Frontal cortex (tissue), 4 donors: ENCODE results near the gene LAMA5. TPM values are rescaled to one million over a fixed set of nuclear protein-coding genes. Genes with fewer than 3 reads are reported as not detected.

Experiments
- DNase-seq, 2 donors: peaks; one replicate each; pipeline ENCODE4 v3.0.0; 2012; ENCODE audit warnings: low spot score in 2 of 2
- FAIRE-seq: peaks from 2 replicates; lab custom pipeline; 2012; peaks lifted over from hg19 to GRCh38; lab: Jason Lieb, UNC
- total RNA-seq: library from RNA; depleted of rRNA; stranded (reverse); fragments of >200 nt; gene quantifications from one replicate; pipeline ENCODE4 v1.2.3, GENCODE V29; 2014
- donor health status: control.
- donor health status: control.
- donor health status: control.

LAMA5 gene
- total RNA-seq, 1 donor from 2014 or later: 11.4 TPM

DNA sequence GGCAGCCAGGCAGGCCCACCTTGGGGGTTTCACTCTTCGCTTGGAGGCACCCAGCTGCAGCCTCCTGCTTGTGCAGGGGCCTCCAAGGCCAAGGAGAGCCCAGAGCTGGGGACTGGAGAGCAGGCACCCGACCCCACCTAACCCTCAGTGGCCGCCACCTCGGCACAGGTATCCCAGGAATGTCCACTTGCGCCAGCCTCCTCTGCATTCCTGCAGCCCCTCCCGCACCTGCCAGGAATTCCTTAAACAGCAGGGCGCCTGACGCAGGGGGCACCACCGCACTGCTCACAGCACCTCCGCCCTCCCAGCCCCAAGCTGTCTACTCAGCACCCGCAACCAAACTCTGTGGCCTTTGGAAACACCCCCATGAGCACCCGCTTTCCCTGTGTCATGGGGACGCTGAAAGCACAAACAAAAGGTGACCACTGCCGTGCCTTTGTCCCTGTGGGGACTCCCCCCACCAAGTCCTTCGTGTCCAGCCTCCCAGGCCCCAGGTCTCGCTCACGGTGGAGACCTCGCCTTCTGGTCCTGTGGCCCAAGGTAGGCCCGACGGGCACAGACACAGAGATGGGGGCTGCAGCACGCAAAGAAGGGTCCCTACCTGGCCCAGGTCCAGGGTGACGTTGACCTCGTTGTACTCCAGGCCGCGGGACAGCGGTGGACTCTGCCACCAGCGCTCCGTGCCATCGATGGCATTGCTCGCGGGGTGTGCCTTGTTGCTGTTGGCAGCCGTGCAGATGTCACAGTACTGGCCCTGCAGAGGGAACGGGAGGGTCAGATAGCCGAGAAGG lies 5.1 kb downstream of the LAMA5 start:
- no peak for DNase-seq
- FAIRE-seq: no peak

DNA sequence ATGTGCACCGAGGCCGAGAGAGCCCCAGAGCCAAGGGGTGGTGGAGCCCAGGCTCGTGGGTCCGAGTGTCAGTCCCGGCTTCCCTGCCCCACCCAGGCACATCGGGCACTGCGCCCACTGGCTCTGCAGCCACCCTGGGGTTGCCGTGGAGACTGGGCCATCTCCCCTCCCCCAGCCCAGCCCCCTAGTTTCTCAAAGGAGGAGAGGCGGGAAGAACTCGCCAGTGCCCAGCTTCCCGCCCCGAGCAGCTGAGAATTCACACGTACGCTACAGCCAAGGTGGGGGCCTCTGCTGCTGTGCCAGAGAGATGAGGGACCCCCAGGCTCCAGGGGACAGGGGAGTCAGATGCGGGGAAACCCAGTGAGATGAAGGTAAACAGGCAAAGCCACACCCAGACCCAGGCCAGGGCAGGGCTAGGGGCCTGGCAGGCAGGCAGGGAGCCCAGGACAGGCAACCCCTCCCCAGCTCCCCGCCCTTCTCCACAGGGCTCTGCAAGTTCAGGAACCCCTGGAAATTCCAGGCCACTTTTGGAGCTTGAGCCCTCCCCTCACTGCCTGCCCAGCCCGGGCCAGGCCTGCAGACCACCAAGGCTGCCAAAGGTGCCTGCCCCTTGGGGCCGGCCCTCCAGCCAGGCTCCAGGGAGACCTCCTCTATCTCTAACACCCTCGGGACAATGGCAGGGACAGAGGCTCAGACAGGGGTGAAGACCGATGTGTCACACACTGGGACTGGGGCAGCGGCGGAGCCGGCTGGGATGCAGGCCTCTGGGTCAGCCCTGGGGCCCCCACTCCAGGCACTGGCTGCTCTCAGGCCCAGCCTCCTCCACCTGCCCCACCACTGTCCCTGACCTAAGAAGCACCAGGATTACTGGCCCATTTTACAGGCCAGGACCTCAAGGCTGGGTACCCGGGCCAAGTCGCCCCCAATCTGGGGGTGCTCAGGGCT lies 6.0 kb downstream of the LAMA5 start:
- DNase-seq: no peak

DNA sequence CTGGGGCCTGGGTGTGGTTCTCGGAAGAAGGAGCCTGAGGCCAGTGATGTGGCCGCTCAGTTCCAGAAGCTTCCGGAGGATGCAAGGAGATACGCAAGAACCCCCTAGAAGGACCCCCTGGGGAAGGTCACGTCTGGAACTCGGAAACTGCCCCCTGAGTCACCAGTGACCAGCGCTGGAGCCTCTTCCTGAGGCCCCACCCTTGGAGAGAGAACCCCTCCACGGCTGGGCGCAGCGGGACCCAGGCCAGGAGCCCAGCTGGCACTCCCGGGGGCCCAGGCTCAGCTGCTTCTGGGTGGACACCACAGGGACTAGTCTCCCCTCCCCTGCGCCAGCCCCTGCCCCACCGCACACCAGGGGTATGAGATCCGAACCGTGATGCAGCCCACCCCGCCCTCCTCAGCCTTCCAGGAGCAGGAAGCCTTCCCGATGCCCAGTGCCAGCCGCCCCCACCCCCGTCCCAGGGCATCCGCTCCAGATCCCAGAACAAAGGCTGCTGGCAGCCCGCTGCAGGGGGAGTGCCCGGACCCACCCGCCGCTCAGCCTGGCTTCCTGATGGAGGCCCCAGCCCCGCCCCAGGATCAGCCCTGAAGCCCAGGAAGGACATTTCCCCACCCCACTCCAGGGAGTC lies 7.5 kb downstream of the LAMA5 start:
- FAIRE-seq (no peak), DNase-seq (no peak)

More for the DNA sequence above, 6.0 kb downstream of the LAMA5 start:
- FAIRE-seq: no peak

DNA sequence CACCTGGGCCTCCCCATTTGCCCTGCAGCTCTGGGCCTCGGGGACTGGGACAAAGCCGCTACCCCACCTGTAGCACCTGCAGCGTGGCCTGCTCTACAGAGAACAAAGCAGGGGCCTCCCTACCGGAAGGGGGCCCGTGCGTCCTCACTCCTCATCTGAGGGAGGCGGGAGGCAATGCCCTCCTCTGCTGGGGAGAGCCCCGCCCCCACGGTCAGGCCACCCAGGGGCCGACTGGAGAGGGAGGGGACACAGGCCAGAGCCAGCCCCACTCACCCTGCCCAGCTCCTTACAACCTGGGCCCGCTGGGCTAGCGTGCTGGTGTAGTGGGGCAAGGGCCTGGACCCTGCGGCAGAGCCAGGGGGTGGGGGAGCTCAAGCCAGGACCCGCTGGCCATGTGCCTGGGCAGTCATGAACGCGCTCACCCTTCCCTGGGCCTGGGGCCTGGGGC lies 8.0 kb downstream of the LAMA5 start:
- FAIRE-seq: no peak

DNA sequence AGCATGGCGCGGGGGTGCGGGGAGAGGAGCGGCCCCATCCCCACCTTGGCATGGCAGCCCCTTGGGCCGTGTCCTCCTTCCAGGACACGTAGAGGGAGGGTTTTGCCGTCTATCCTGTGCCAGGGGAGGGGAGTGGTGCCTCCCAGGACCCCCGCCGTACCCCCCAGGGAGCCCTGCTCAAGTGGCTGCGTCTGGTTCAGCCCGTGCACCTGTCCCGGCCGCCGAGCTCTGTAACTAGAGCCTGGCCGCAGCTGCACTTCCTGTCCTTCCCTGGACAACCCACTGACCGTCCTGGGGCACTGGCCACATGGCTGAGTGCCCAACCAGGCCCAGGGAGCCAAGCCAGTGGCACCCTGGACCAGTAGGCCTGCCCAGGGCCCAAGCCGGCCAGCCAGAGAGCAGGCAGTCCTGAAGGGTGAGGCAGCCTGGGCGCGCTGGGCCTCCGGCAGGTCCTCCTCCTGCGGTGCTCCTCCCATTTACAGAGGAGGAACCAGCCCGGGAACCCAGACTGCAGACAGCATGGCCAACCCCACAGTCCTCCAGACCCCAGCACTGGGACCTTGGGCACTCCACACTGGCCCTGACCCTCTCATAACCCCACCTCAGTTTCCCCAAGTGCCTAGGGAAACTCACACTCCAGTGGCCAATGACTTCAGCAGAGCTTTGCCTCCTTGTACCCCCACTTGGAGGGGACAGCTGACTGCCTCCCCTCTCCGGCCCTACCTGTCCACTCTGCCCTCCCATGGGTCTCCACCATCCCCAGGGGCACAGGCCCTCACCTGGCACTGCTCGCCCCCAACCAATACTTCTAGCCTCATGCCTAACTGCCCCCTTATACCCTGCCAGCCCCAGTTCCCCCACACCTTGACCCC lies 8.7 kb downstream of the LAMA5 start:
- DNase-seq (no peak), FAIRE-seq (no peak)

More for the DNA sequence above, 8.0 kb downstream of the LAMA5 start:
- no peak for DNase-seq

DNA sequence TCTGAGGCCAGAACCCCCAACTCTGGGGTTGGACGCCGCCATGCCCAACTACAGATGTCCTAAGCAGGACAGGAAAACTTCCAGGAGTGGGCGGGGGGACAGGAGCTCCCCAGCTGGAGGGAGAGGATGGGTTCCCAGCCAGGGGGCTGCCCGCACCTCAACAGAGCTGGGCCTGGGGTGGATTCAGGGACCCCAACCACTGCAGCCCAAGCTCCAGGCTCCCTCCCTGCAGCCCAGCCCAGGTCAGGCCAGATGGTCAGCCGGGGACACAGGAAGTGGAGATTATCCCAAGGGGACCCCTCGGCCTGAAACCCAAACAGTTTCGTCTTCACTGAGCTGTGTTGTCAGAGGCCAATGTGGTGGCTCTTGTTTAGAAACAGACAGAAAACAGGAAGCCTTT lies 9.4 kb downstream of the LAMA5 start:
- no peak for DNase-seq
- FAIRE-seq: no peak

DNA sequence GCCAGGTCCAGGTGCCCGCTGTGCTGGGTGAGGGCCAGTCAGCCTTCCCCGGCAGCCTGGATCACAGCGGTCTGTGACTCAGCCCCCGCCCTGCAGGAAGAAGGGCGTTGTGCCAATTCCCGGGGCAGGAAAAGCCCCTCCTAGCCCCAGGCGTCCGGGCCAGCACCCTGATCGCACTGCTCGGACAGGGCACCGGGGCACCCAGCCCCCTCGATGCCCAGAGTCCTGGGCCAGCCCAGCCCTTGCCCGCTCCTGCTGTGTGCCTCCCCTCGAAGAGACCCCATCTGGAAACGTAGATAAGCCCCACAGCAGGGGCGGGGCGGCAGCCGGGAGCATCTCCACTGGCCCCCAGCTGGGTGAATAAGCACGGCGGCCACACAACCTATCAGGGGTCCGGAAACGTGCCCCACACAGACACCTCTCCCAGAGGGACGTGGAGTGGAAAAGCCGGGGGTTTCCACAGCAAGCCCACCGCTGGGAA lies 9.9 kb downstream of the LAMA5 start:
- FAIRE-seq (no peak), DNase-seq (peak in 1 of 2 donors; percentile 69)

DNA sequence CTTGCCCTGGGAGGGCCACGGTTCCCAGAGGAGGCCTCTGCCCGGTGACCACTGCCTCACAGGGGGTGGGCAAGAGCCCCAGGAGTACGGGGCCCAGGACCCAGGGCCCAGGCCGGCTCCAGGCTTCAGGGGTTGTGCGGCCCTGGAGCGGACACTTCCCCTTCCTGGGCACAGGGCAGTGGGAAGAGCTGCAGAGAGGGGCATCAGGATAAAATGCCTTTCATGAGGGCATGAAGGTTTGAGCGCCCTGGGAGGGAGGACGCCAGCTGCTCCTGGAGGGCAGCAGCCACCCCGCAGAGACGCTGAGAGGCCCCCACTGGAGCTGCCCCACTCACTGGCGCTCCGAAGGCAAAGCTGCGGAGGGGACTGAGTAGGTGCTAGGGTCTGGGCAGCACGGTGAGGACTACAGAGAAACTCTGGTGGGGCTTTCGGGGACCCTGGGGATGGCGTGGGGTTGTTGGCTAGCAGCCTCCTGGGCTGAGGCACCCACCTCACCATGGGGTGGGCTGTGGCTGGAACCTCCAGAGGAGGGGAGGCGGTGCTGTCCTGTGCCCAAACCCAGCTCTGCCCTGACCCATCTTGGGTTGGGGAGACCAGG lies 10.4 kb downstream of the LAMA5 start:
- DNase-seq: no peak
- FAIRE-seq: no peak

DNA sequence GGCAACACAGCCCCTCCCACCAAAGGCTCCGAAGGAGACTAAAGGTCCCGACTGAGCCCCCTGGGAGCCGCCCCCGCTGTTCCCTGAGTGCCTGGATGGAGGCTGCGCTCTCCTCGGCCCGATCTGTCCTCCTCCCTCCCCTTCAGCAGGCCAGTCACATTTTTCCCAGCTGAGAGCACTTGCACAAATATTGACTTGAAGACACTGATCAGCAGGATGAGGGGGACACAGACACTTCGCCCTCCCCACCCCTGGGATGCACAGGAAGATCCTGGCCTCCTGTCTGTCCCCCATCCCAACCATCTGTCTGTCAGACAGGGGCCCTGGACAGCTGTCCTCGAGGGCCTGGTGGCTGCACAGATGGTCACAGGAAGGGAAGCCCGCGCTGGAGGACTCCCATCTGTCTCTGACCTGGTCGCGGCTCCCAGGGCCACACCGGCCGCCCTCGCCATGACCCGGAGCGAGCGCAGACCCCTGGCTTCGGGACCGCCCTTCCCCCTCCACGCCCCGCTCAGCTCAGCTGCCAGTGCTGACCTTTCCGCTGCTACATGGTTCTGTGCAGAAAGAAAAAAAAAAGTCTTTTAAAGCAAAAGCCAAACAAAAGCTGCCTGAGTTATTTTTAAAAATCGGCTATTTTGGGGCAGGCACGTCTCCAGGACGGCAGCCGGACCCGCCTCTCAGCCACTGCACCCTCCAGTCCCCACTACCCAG lies 11.1 kb downstream of the LAMA5 start:
- FAIRE-seq (no peak), DNase-seq (peak in 1 of 2 donors; percentile 64)

DNA sequence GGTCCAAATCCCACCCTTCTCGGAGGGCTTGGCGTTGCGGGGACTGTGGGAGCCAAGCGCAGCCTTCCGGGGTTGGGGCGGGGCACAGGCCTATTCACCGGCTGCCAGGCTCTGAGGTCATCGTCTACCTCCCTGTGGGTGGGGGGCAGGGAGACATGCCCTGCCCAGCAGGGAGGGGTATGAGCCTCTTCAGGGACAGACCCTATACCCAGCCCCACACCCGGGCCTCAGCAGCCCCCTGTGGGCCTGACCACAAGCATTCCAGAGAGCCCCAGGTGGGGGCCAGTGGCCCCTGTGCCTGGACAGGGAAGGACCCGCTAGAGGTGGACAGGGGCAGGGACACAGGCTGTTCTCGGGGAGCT lies 11.6 kb downstream of the LAMA5 start:
- DNase-seq (peak in 1 of 2 donors; percentile 65), FAIRE-seq (no peak)

DNA sequence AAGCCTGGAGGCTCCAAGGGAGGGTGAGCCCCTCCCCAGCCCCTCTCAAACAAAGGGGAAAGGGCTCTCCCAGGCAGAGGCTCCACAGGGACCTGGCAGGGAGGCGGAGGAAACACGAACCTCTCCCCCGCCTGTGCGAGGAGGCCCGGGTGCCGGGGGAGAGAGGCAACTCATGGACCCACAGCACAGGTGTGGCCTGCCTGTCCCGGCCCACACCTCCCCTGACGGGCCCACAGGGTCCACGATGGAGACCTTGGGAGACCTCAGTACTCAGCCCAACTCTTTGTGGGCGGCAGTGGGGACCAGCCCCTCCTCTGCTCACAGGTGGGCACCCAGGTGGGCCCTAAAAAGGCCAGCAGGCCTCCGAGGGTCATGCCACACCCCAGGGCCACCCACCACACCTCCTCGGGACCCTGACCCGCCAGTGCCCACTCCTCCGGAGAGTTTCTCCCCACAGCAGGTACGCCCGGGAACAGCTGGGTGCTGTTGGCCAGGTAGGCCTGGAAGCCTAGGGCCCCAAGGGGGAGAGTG lies 12.2 kb downstream of the LAMA5 start:
- DNase-seq (no peak), FAIRE-seq (no peak)

DNA sequence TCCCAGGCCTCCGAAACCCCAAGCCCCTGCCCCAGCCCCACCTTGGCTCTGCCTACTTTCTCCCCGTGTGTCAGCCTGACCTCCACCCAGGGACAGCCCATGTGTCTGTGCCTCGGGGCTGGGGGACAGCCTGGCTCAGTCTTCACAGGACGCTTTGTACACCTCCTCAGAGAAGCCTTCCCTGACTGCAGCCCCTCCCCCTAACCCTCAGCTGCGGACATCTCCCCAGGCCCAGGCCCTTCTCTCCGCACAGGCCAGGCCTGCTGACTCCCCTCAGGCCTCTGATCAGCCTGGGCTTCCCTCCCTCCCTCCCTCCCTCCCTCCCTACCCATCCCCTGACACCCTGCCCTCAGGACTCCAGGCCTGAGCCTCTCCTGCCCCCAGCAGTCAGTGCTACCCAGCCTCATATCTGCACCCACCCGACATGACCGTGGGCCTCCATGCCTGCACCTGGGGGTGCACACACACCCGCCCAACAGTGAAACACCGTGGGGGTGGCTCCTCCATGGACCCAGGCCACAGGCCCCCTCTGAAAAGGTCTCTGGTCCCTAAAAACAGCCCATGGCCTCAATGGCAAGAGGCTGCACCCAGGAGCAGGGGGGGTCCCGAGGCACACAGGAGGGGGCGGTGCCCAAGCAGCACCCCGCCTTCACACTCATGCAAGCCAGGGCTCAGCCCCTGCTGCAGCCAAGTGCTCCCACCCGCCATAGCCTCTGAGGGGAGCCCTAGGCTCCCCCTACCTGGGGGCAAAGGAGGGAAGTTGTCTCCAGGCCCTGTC lies 12.9 kb downstream of the LAMA5 start:
- FAIRE-seq (no peak), DNase-seq (no peak)

DNA sequence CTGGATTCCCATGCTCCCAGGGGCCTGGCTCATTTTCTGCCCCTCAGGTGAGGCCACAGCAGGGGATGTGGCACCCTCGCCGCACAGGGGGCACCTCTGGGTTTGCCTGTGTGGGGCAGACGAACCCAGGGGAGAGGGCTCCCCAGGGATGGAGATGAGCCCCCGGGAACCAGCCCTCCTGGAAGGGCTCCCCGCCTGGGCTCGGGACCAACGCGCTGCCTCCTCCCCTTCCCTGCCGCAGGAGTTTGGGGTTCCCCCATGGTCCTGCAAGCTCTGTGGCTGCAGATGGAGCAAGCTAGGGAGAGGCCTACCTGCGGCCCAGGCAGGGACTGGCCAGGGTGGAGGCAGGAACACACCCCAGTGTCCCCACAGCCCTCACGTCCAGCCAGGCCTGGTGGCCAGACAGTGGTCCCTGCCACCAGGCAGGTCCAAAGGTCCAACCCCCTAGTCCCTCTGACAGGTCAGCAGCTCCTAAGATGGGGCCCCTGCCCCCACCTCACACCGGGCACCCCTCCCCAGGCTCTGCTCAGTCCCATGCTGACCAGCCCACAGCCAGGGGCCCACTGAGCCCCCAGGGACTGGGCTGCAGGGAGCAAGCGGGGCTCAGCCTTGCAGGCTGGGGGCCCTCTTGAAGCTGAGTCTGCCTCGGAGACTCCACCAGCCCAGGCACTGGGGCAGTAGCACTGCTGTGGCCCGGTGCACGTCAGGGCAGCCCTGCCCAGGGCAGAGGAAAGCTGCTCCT lies 13.7 kb downstream of the LAMA5 start:
- no peak for DNase-seq

DNA sequence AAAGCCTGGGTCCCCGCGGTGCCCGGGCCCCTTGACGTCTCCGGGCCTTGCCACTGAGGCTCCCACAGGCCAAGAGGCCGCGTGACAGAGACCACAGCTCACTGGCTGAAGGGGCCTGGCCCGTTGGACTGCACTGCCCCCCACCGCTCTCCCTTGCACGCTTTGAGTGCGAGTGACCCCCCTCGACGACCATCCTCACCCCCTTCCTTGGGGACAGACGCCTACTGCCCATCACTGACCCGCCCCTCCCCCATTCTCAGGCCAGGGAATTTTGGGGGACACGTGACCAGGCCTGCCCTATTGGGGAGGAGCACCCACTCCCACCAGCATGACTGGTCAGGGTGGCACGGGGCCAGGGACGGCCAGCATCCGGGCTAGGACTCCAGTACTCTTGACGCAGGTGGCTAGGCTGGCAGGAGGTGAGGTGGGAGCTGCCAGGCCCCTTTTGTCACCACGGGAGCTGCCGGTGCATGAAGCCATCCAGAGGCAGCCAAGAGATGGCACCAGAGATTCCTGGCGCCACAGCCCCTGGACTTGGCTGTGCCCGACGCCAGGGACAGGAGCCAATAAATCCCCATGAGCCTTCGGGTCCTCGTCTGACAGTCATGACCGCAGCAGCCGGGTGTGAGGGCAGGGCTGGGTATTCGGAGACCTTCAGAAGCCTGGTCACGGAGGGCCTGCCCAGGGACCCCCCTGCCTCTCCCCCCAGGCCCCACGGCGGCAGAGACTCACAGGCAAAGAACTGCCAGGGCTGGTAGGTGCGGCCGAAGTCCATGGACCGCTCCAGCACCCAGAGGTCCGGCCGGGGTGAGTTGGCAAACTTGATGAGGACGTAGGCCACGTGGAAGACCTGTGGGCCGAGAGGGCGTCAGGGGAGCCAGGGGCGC lies 14.5 kb downstream of the LAMA5 start:
- FAIRE-seq: no peak
- DNase-seq: peak; percentile 89

More for the DNA sequence above, 13.7 kb downstream of the LAMA5 start:
- FAIRE-seq: no peak
